Endometrial microvascular endothelial cells (primary cell): Measurements from ENCODE around the gene TP53I13. TPM values are rescaled to one million over a fixed set of nuclear protein-coding genes. Genes with fewer than 3 reads are reported as not detected.

ENCODE experiments used
- in situ Hi-C: cut with HindIII; loops from 2 replicates; pipeline ENCODE4 v1.10.0; 2017; ENCODE audit warnings: low sequenced_read_pairs, low pct_unique_long_range_greater_than_20kb; ENCODE audit errors: inconsistent ontology term
- total RNA-seq: library from RNA; depleted of rRNA; stranded (reverse); fragments of >200 nt; gene quantifications from one replicate; pipeline ENCODE4 v1.2.3, GENCODE V29; 2015; ENCODE audit errors: inconsistent ontology term

The TP53I13 gene
- total RNA-seq, 1 donor from 2014 or later = 23.3 TPM

GRCh38 chr17:29578626-29579485 lies 10.4 kb downstream of the TP53I13 start:
- in situ Hi-C loops = no loop called here

- in situ Hi-C loops = no loop called here
These were observed 11.6 kb downstream of the TP53I13 start for GRCh38 chr17:29579866-29580771.

- in situ Hi-C loops = no loop called here
These were observed 13.2 kb downstream of the TP53I13 start for GRCh38 chr17:29581583-29582253.

- in situ Hi-C loops = no loop called here
These were observed 13.8 kb downstream of the TP53I13 start for GRCh38 chr17:29582254-29582765.

- in situ Hi-C loops = no loop called here
These were observed 14.3 kb downstream of the TP53I13 start for GRCh38 chr17:29582772-29583171.

- in situ Hi-C loops = no loop called here
These were observed 15.1 kb downstream of the TP53I13 start for GRCh38 chr17:29583324-29584248.

GRCh38 chr17:29584452-29585079 lies 16.1 kb downstream of the TP53I13 start:
- in situ Hi-C loops = no loop called here

- in situ Hi-C loops = no loop called here
These were observed 16.7 kb downstream of the TP53I13 start for GRCh38 chr17:29585080-29585751.

GRCh38 chr17:29586676-29587469 lies 18.4 kb downstream of the TP53I13 start:
- in situ Hi-C loops = no loop called here

- in situ Hi-C loops = no loop called here
These were observed 19.1 kb downstream of the TP53I13 start for GRCh38 chr17:29587591-29587990.

- in situ Hi-C loops = no loop called here
These were observed 19.6 kb downstream of the TP53I13 start for GRCh38 chr17:29588017-29588561.

- in situ Hi-C loops = no loop called here
These were observed 20.3 kb downstream of the TP53I13 start for GRCh38 chr17:29588562-29589411.

GRCh38 chr17:29589524-29590410 lies 21.3 kb downstream of the TP53I13 start, which contains the start of gene GIT1:
GIT1 (minus strand) TSS chr17:29589648; CDS start chr17:29589378, 270 bp downstream.
- in situ Hi-C loops = no loop called here

GRCh38 chr17:29590411-29591145 lies 22.1 kb downstream of the TP53I13 start:
- in situ Hi-C loops = no loop called here
